ENCODE measurements around the gene MAD2L1.
"Not testable (repeated sequence)": the region's sequence is repeated elsewhere in the genome, so short reads cannot be mapped to it uniquely, and the experiment has no call there.

The MAD2L1 gene

DNA sequence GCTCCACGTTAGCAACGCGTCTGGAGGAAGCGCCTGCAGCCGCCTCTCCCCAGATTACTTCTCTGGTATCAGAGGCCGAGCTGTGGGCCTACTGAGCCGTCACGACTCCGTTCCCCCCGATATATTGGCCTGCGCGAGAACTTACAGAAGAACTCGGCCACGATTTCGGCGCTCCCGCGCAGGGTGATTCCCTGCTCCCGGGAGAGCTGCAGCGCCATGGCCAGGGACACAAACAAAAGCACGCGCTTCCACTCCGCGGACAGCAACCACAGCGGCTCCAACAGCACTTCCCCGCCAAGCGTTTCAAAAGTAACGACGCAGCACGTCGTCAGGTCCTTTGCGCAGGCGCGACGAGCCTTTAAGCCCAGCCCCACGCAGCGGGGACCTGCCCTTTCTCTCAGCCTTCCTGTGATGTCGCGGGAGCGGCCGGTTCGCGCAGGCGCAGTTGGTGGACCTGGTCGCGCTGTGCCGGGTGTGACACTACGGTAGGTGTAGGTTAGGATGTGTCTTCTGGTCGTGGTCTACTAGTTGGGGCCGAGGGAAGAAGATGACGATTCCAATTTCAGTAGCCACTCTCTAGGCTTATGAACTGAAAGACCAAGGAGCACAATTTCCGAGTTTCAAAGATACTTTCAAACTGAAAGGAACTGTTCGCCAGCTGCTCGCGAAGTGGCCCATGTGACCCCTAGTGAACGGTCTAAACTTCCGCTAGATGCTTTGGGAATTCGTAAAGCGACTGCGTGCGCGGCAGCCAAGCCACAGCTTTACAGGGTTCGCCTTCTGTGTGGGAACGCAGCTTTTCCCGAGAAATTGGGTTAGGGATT is at the start of gene MAD2L1:
Gene MAD2L1 (minus strand): TSS at position 332 of the 824 bp plus-strand sequence. CDS start 114 bp downstream, at position 218.
- Mint-ChIP-seq H3K27me3 (ENCODE audit: low read depth) (no peaks in the 10 kb centered on the region), H3K27ac (peak within 1 kb of the TSS; percentile 96), H3K36me3 (ENCODE audit: low read depth) (peaks cover 21% of the 10 kb centered on the region), H3K9me3 (no peaks in the 10 kb centered on the region), H3K4me3 (peak within 1 kb of the TSS; percentile 93), H3K4me1 (ENCODE audit: low read depth) (peaks cover 46% of the 10 kb centered on the region)

DNA sequence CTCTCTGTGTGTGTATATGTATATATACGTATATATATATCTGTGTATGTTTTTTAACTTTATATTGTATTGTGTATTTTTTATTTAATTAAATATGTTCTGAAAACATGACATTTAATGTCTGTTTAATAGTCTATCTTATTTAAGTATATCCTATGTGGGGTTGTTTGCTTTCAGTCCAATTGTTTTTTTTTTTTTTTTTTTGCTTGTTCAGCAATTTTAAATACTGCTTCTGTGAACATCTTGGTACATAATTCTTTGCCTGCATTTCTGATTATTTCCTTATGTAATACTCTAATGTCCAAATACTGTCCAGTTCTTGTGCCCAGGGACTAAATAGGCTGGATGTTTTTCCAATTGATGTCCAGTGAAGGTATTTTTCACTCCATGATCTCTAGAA is 45.1 kb upstream of the MAD2L1 start:
- Mint-ChIP-seq H3K4me1 (ENCODE audit: low read depth) (no peaks in the 10 kb centered on the region), H3K27me3 (ENCODE audit: low read depth) (no peaks in the 10 kb centered on the region), H3K27ac (no peak overlapping the region), H3K36me3 (ENCODE audit: low read depth) (no peaks in the 10 kb centered on the region), H3K4me3 (no peak overlapping the region), H3K9me3 (peaks cover 2% of the 10 kb centered on the region)

DNA sequence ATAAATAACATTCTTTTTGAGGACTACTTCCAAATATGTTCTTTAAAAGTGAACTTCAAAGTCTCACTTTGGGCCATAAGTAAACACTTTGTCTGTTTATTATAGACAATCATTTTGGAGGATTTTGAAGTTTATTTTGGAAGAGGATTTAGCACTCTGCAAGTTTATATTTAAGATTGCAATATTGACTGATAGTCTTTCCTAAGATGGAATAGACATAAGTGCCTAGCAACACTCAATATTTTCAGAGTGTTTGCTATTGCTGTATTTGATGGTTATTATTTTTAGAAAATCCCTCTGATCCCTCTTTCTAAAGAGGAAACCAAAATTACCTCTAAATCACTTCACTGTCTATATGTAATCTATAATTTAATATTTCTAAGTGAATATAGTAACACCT is 42.8 kb upstream of the MAD2L1 start:
- Mint-ChIP-seq H3K36me3 (ENCODE audit: low read depth) (no peaks in the 10 kb centered on the region), H3K9me3 (no peaks in the 10 kb centered on the region), H3K27ac (no peak overlapping the region), H3K4me1 (ENCODE audit: low read depth) (no peaks in the 10 kb centered on the region), H3K4me3 (no peak overlapping the region), H3K27me3 (ENCODE audit: low read depth) (no peaks in the 10 kb centered on the region)

DNA sequence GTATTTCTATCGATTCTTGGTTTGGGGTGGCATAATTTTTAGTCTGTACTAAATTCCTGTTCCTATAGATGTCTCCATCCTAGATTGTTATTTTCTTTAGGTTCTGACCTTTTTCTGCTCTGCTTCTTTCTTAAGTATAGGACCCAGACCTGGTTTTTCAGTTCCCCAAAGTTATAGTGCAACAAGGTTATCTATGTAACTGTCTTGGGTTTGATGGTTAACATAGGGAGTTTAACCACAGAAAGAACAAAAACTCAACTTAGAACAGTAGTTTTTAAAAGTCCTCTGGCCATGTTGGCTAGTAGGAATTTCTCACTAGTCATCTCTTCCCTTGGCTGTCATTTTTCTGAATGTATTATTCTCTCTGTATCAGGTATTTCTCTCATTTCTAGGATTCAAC is 38.8 kb upstream of the MAD2L1 start:
- Mint-ChIP-seq H3K27ac (no peak overlapping the region), H3K4me1 (ENCODE audit: low read depth) (no peaks in the 10 kb centered on the region), H3K27me3 (ENCODE audit: low read depth) (no peaks in the 10 kb centered on the region), H3K9me3 (no peaks in the 10 kb centered on the region), H3K36me3 (ENCODE audit: low read depth) (no peaks in the 10 kb centered on the region), H3K4me3 (no peak overlapping the region)

DNA sequence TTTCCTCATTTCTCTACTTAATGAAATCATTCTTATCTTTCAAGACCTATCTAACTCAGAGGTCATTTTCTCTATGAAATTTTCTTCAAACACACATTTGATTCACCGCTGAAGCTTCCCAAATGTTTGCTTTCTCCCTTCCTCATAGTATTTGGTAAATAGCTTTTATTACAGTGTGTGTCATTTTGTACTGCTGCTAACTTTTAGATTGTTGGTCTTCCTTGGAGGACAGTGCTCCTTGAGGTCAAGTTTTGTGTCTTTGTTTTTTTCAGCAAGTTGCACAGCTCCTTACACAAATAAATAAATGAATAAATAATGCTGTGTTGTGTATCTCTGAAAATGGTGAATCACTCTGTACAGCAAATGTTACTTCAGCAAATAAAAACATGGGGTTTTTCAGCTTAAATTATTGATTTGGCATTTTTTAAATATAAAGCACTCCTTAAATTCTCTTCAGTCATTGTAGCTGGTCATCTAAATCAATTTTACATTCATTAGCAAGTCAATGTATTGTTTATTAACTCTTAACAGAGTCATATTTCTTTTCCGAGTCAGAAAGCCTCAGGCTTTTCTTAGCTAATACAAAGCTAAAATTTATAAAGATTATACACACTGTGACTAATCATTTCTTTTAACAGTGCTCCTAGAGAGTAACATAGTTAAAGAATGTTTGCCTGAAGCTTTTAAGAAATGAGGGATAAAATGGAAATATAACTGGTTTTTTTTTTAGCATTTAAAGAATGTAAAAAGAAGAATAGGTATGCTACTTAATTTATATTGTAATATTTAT is 30.1 kb upstream of the MAD2L1 start:
- Mint-ChIP-seq H3K27me3 (ENCODE audit: low read depth) (peaks cover 10% of the 10 kb centered on the region), H3K4me1 (ENCODE audit: low read depth) (no peaks in the 10 kb centered on the region), H3K36me3 (ENCODE audit: low read depth) (no peaks in the 10 kb centered on the region), H3K4me3 (no peak overlapping the region), H3K27ac (no peak overlapping the region), H3K9me3 (no peaks in the 10 kb centered on the region)

DNA sequence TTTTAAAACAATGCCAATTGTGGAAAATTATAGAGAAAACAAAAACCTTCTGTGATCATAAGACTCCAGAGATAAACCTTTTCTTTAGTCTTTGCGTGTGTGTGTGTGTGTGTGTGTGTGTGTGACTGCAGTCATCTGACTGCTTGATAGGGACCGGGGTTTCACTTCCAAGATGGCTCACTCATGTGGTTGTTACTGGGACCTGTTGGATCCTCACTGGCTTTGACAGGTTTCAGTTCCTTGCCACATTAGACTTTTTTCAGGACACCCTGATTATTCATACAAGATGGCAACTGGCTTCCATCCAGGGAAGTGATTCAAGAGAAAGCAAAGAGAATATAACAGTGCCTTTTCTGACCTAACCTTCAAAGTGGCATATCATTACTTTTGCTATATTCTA is 21.9 kb upstream of the MAD2L1 start:
- Mint-ChIP-seq H3K36me3 (ENCODE audit: low read depth) (no peaks in the 10 kb centered on the region), H3K4me1 (ENCODE audit: low read depth) (peaks cover 4% of the 10 kb centered on the region), H3K9me3 (no peaks in the 10 kb centered on the region), H3K27me3 (ENCODE audit: low read depth) (peaks cover 8% of the 10 kb centered on the region), H3K4me3 (no peak overlapping the region), H3K27ac (no peak overlapping the region)

DNA sequence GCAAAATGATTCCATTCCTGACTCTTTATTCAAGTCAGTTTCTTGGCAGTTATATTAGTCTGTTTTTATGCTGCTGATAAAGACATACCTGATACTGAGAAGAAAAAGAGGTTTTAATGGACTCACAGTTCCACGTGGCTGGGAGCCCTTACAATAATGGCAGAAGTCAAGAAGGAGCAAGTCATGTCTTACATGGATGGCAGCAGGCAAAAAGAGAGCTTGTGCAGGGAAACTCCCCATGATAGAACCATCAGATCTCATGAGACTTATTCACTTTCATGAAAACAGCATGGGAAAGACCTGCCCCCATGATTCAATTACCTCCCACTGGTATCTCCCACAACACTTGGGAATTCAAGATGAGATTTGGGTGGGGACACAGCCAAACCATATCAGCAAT is 21.4 kb upstream of the MAD2L1 start:
- H3K4me1 Mint-ChIP-seq (ENCODE audit: low read depth); H3K36me3 Mint-ChIP-seq (ENCODE audit: low read depth); H3K9me3 Mint-ChIP-seq; H3K4me3 Mint-ChIP-seq; H3K27ac Mint-ChIP-seq; H3K27me3 Mint-ChIP-seq (ENCODE audit: low read depth): not testable (repeated sequence)

DNA sequence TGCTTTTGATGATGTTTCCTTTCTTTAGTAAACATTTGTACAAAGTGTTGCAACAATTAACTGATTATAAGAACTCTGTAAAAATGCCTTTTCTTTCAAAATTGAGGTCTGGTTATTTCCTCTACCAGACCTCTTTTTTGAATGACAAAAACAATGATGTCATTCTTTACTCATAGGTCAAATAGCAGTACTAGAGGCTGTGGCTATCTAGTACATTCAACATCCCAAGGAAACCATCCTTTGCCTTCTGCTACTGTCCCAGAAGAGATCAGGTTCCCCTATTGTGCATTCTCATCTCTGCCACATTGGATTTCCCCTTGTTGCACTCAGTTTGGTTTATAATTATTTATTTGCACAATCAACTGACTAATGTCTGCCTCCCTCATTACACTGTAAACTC is 19.1 kb upstream of the MAD2L1 start:
- Mint-ChIP-seq H3K27ac (no peak overlapping the region), H3K9me3 (no peaks in the 10 kb centered on the region), H3K4me3 (no peak overlapping the region), H3K36me3 (ENCODE audit: low read depth) (no peaks in the 10 kb centered on the region), H3K27me3 (ENCODE audit: low read depth) (peaks cover 8% of the 10 kb centered on the region), H3K4me1 (ENCODE audit: low read depth) (no peaks in the 10 kb centered on the region)

DNA sequence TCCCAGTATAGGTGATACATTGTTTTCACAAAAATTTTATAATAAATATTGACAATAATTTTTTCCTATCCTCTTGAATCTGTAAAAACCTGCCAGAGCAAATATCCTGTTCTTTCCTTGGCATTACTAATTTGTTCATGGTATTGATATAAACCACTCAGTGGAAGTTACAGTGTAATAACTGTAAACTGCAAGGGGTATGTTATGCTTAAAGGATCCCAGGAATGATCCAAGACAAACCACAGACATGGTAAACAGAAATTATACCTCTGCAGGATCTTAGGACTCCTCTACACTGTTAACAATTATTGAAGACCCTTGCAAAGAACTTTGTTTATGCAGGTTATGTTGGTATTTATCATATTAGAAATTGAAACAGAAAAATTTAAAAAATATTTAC is 17.7 kb upstream of the MAD2L1 start:
- no peaks in the 10 kb centered on the region for H3K4me1 Mint-ChIP-seq (ENCODE audit: low read depth)
- no peak overlapping the region for H3K27ac Mint-ChIP-seq
- peaks cover 8% of the 10 kb centered on the region for H3K27me3 Mint-ChIP-seq (ENCODE audit: low read depth)
- H3K4me3 Mint-ChIP-seq: no peak overlapping the region
- H3K9me3 Mint-ChIP-seq: no peaks in the 10 kb centered on the region
- no peaks in the 10 kb centered on the region for H3K36me3 Mint-ChIP-seq (ENCODE audit: low read depth)

DNA sequence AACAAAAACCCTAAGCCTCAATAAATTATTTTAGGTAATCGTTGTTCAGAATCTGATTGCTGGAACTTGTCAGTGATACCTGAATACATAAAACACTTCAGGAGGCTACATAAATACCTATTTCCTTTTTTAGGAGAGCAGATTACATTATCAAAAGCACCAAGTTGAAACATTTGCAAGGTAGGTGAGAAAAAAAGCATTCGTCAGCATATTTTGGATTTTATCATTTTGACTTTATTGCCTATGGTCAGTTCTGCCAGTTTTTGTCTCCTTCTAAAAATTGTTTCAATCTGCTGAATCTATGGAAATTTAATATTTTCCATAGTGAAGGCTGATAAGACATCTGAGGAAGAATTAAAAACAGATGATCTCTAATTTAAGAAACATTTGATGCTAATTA is 16.5 kb upstream of the MAD2L1 start:
- peaks cover 8% of the 10 kb centered on the region for H3K27me3 Mint-ChIP-seq (ENCODE audit: low read depth)
- H3K9me3 Mint-ChIP-seq: no peaks in the 10 kb centered on the region
- H3K36me3 Mint-ChIP-seq (ENCODE audit: low read depth): no peaks in the 10 kb centered on the region
- no peak overlapping the region for H3K27ac Mint-ChIP-seq
- no peaks in the 10 kb centered on the region for H3K4me1 Mint-ChIP-seq (ENCODE audit: low read depth)
- H3K4me3 Mint-ChIP-seq: no peak overlapping the region

DNA sequence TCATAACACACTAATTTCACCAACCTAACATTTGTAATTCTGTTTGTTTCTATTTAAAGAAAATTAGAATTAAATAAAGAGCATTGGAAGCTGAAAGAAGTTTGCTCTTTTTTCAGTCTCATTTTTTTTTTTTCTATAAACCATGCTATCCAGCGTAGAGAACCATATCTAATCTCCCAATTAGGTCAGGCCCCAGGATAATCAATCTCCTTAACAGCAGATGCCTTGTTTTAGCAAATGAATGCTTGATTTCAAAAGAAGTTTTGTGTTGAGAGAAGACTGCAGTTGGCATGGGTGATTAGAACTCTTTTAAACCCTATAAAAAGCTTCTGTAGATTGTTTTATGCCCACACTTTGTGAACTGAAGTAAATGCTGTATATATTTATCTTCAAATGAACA is 15.6 kb upstream of the MAD2L1 start:
- H3K9me3 Mint-ChIP-seq: no peaks in the 10 kb centered on the region
- peaks cover 8% of the 10 kb centered on the region for H3K27me3 Mint-ChIP-seq (ENCODE audit: low read depth)
- H3K36me3 Mint-ChIP-seq (ENCODE audit: low read depth): no peaks in the 10 kb centered on the region
- H3K27ac Mint-ChIP-seq: no peak overlapping the region
- no peak overlapping the region for H3K4me3 Mint-ChIP-seq
- H3K4me1 Mint-ChIP-seq (ENCODE audit: low read depth): no peaks in the 10 kb centered on the region

DNA sequence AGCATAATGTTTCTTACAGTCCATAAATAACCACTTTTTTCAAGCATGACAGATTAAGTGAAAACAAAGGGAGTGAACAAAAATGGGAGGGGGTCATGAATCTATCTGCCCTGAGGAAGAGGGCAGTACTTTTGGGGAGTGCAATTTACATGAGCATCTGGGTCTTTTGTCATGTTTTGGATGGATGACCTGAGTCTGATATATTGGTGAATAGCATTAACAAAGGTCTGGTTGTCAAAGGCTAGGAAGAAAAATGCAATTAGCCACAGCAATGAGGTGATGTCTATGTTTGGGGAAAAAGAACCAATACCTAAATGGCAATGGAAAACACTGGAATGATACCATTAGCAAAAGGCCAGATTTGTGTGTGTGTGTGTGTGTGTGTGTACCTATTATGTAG is 15.1 kb upstream of the MAD2L1 start:
- Mint-ChIP-seq H3K9me3 (no peaks in the 10 kb centered on the region), H3K36me3 (ENCODE audit: low read depth) (no peaks in the 10 kb centered on the region), H3K4me3 (no peak overlapping the region), H3K27me3 (ENCODE audit: low read depth) (peaks cover 7% of the 10 kb centered on the region), H3K27ac (no peak overlapping the region), H3K4me1 (ENCODE audit: low read depth) (no peaks in the 10 kb centered on the region)

DNA sequence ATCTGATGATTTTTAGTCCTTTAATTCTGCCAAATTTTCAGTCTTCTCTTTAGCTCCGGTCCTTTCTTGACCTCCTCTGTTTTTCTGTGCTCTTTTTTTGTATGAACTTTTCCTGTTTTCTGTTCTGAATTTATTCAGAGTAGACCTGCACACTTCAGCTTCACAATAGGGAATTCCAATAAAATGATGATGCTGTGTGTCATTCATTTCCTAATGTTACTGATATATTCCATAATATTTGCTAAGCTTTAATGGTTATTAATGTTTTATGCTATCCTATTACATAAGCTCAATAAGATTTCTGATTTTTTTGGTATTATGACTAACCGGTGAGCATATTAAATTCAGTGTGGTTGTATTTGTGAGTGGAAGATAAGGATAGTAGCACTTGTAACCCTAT is 13.9 kb upstream of the MAD2L1 start:
- Mint-ChIP-seq H3K27ac (no peak overlapping the region), H3K9me3 (no peaks in the 10 kb centered on the region), H3K36me3 (ENCODE audit: low read depth) (no peaks in the 10 kb centered on the region), H3K4me1 (ENCODE audit: low read depth) (no peaks in the 10 kb centered on the region), H3K4me3 (no peak overlapping the region), H3K27me3 (ENCODE audit: low read depth) (no peaks in the 10 kb centered on the region)

DNA sequence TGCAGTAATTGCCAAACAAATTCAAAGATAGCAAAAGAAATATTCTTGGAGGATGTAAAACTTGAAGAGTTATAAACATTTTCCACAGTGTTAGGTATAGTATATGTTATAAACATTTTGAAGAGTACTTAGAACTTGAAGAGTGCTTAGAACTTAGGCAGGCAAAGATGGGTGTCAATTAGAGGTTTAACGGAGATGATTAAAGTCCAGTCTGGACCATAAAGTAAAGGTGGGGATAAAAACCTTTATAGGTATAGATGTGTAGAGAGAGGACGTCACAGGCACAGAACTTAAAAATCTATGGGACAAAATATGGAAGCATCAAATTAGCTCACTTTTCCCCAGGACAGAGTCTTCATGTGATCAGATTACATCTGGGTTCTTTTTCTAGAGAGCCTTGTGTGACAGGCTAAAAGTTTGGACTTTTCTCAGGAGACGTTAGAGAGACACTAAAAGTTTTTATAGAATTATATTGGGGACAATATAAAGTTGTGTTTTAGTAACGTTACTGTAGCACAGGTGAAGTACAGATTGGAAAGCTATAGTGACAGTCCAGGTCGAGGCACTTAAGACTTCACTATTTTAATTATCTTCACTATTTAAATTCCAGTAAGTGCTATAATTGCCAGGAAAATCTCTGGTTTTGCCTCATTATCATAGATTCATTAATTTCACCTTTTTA is 13.3 kb upstream of the MAD2L1 start:
- Mint-ChIP-seq H3K9me3 (no peaks in the 10 kb centered on the region), H3K36me3 (ENCODE audit: low read depth) (no peaks in the 10 kb centered on the region), H3K27ac (no peak overlapping the region), H3K27me3 (ENCODE audit: low read depth) (no peaks in the 10 kb centered on the region), H3K4me1 (ENCODE audit: low read depth) (no peaks in the 10 kb centered on the region), H3K4me3 (no peak overlapping the region)

DNA sequence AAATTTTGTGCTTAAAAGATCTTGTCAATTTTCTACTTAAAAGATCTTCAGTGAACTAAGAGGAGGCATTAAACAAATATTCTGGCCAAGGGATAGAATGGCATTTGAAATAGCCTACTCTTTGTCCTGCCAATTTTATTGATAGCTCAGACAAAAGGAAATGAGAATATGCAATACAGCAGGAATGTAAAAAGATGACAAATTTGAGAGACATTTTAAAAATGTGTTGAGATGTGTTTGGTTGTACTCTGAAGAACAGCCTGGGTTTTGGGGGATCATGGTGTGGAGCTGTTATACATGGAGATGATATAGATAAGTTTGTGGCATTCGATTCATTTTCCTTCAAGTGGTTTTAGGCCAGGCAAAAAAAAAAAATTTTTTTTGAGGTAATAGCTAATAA is 11.6 kb upstream of the MAD2L1 start:
- Mint-ChIP-seq H3K9me3 (no peaks in the 10 kb centered on the region), H3K36me3 (ENCODE audit: low read depth) (no peaks in the 10 kb centered on the region), H3K4me1 (ENCODE audit: low read depth) (no peaks in the 10 kb centered on the region), H3K27ac (no peak overlapping the region), H3K27me3 (ENCODE audit: low read depth) (no peaks in the 10 kb centered on the region), H3K4me3 (no peak overlapping the region)

Measured in T-helper 1 cell treated with Interleukin-12 subunit alpha and Interleukin-12 subunit beta and Interleukin-4 antibody, amounts not matched to agents 30 μg/mL and 1 μg/mL, for 36 hours (primary cell).